HG02588 (cell line): ENCODE results near the gene AXL.
"Not testable (repeated sequence)": the region's sequence is repeated elsewhere in the genome, so short reads cannot be mapped to it uniquely, and the experiment has no call there.

Experiments
- ATAC-seq: cut with Tn5 transposase; IDR thresholded peaks from one replicate; pipeline ENCODE4 v1.9.1; 2021; ENCODE audit warnings: mild to moderate bottlenecking, moderate library complexity; ENCODE audit not compliant: unreplicated experiment

The AXL gene

GRCh38 chr19:41269055-41269454 is 50.0 kb downstream of the AXL start:
- ATAC-seq, result no peak

- ATAC-seq, result no peak
Measured at GRCh38 chr19:41269571-41269970, 50.5 kb downstream of the AXL start.

GRCh38 chr19:41273076-41273475 is 54.1 kb downstream of the AXL start:
- no peak for ATAC-seq

- ATAC-seq, result no peak
Measured at GRCh38 chr19:41274802-41275201, 55.8 kb downstream of the AXL start.

- no peak for ATAC-seq
Measured at GRCh38 chr19:41276231-41276630, 57.2 kb downstream of the AXL start.

- ATAC-seq, result no peak
Measured at GRCh38 chr19:41278478-41278877, 59.5 kb downstream of the AXL start.

GRCh38 chr19:41288673-41289530 is 69.9 kb downstream of the AXL start:
- ATAC-seq, result no peak

GRCh38 chr19:41289814-41290213 is 70.8 kb downstream of the AXL start:
- not testable (repeated sequence) for ATAC-seq

GRCh38 chr19:41294393-41294792 is 75.4 kb downstream of the AXL start:
- no peak for ATAC-seq

GRCh38 chr19:41295499-41295898 is 76.5 kb downstream of the AXL start:
- ATAC-seq, result no peak

GRCh38 chr19:41296433-41296871 is 77.4 kb downstream of the AXL start:
- ATAC-seq, result no peak

- ATAC-seq, result no peak
Measured at GRCh38 chr19:41297628-41298347, 78.8 kb downstream of the AXL start.

- no peak for ATAC-seq
Measured at GRCh38 chr19:41298348-41298964, 79.4 kb downstream of the AXL start.

- ATAC-seq, result no peak
Measured at GRCh38 chr19:41299046-41299754, 80.2 kb downstream of the AXL start.

GRCh38 chr19:41299755-41300089 is 80.7 kb downstream of the AXL start:
- no peak for ATAC-seq

- ATAC-seq, result no peak
Measured at GRCh38 chr19:41300555-41300954, 81.5 kb downstream of the AXL start.

- ATAC-seq, result no peak
Measured at GRCh38 chr19:41302624-41303351, 83.8 kb downstream of the AXL start.

- no peak for ATAC-seq
Measured at GRCh38 chr19:41303954-41304353, 84.9 kb downstream of the AXL start.

- no peak for ATAC-seq
Measured at GRCh38 chr19:41304706-41305483, 85.9 kb downstream of the AXL start.
